ENCODE data around the gene ST7L. TPM values are rescaled to one million over a fixed set of nuclear protein-coding genes. Genes with fewer than 3 reads are reported as not detected.

The ST7L gene
- total and polyA plus RNA-seq, 2 donors (not counting 3 experiments of a cell fraction or from before 2014, with no cell fraction given), result 12.3 to 28.4 TPM

DNA sequence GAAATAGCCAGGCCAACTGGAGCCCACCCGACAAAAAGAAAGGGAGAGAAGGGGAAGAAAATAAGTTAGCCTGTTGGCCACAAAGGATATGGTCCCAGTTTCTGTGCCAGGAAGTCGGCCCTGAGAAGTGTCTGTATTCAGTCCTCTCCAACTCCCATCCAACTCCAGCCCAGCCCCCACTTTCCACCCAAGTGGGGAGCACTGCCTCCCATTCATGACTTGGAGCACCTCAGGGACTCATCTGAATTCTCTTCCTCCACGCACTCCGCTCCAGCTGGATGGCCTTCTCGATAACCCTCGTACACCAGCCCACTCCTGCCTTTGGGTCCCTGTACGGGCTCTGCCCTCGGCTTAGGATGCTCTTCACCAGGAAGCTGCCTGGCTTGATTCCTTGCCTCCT is 112.2 kb downstream of the ST7L start:
- Histone ChIP-seq H3K4me1 (ENCODE audit: control insufficient read depth, extremely low read depth, insufficient read depth, low read length) (peaks cover 8% of the 10 kb centered on the region), H3K79me2 (ENCODE audit: control insufficient read depth, insufficient read depth, low read length) (no peaks in the 10 kb centered on the region), H2AFZ (ENCODE audit: low read depth, low read length) (no peak overlapping the region), H3K9ac (replicated peaks; ENCODE audit: extremely low read depth, insufficient read depth, low read length) (no peak overlapping the region), H3K4me3 (replicated peaks in 1 of 3; ENCODE audit: insufficient read depth in 1 of 3, low read depth in 1 of 3, low read length in 3 of 3) (no peak overlapping the region), H3K27me3 (ENCODE audit: control insufficient read depth in 2 of 2, insufficient read depth in 2 of 2, low read length in 2 of 2) (peaks cover 9% of the 10 kb centered on the region in 2 experiments), H3K27ac (ENCODE audit: insufficient read depth, low read depth, low read length) (no peak overlapping the region), H3K9me3 (replicated peaks; ENCODE audit: control insufficient read depth, insufficient read depth, low read length) (no peaks in the 10 kb centered on the region), H3K9me1 (replicated peaks; ENCODE audit: control insufficient read depth, extremely low read depth, insufficient read depth, low read length) (no peaks in the 10 kb centered on the region), H3K36me3 (ENCODE audit: control insufficient read depth in 2 of 2, extremely low read depth in 1 of 2, insufficient read depth in 2 of 2, low read length in 2 of 2) (no peaks in the 10 kb centered on the region), H3K4me2 (ENCODE audit: insufficient read depth, low read length) (no peak overlapping the region), H4K20me1 (replicated peaks; ENCODE audit: control insufficient read depth, extremely low read depth, insufficient read depth, low read length) (no peaks in the 10 kb centered on the region)
- DNase-seq (ENCODE audit: low read depth, low spot score) (no peak), FAIRE-seq (no peak)
- TF ChIP-seq, protein P1, sequence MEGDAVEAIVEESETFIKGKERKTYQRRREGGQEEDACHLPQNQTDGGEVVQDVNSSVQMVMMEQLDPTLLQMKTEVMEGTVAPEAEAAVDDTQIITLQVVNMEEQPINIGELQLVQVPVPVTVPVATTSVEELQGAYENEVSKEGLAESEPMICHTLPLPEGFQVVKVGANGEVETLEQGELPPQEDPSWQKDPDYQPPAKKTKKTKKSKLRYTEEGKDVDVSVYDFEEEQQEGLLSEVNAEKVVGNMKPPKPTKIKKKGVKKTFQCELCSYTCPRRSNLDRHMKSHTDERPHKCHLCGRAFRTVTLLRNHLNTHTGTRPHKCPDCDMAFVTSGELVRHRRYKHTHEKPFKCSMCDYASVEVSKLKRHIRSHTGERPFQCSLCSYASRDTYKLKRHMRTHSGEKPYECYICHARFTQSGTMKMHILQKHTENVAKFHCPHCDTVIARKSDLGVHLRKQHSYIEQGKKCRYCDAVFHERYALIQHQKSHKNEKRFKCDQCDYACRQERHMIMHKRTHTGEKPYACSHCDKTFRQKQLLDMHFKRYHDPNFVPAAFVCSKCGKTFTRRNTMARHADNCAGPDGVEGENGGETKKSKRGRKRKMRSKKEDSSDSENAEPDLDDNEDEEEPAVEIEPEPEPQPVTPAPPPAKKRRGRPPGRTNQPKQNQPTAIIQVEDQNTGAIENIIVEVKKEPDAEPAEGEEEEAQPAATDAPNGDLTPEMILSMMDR (IDR thresholded peaks at IDR 0.05; ENCODE audit: extremely low read depth in 1 of 2, insufficient read depth in 1 of 2, low read depth in 1 of 2, low read length in 2 of 2), result no peak
- TF ChIP-seq EZH2 (IDR thresholded peaks at IDR 0.05; ENCODE audit: borderline replicate concordance, low read depth, low read length, severe bottlenecking), result no peak
- TF ChIP-seq, protein P2, sequence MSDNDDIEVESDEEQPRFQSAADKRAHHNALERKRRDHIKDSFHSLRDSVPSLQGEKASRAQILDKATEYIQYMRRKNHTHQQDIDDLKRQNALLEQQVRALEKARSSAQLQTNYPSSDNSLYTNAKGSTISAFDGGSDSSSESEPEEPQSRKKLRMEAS (IDR thresholded peaks at IDR 0.05; ENCODE audit: insufficient read depth, insufficient read length), result no peak
- TF ChIP-seq JUN (IDR thresholded peaks at IDR 0.05; ENCODE audit: borderline replicate concordance, insufficient read depth, insufficient read length, low read depth), result no peak
- TF ChIP-seq MYC (IDR thresholded peaks at IDR 0.05; ENCODE audit: low read depth, low read length), result no peak
- TF ChIP-seq GATA2 (IDR thresholded peaks at IDR 0.05; ENCODE audit: insufficient read depth, insufficient read length, low read depth, low read length), result no peak
- TF ChIP-seq POLR2A (IDR thresholded peaks at IDR 0.05; ENCODE audit: low read depth, low read length), result no peak
- no peak for TF ChIP-seq FOS (IDR thresholded peaks at IDR 0.05; ENCODE audit: borderline replicate concordance, insufficient read depth, low read length)
- dilution Hi-C loops (cut with MboI; ENCODE audit: extremely low pct_ligation_motif_present, low sequenced_read_pairs), result no loop called here
- intact Hi-C loops (cut with micrococcal nuclease), result no loop called here
- BruUV-seq (replicated peaks), result no TSS peak
- ChIA-PET CTCF (no interaction called here), POLR2A (no interaction called here)
